Activated CD4-positive, alpha-beta memory T cell treated with anti-CD3 and anti-CD28 coated beads for 36 hours (primary cell): ENCODE data around the gene ACBD6. TPM values are rescaled to one million over a fixed set of nuclear protein-coding genes. Genes with fewer than 3 reads are reported as not detected.

Source experiments
- CTCF ChIA-PET: fragments of 350-600 bp; sonication (Branson Sonifier 250); formaldehyde crosslinking; loops from one replicate; lab custom pipeline; 2021; ENCODE audit warnings: antibody characterized with exemption, inconsistent platforms; lab: Charles Lee
- POLR2A ChIA-PET: fragments of 350-600 bp; sonication (Branson Sonifier 250); formaldehyde crosslinking; loops from one replicate; lab custom pipeline; 2021; ENCODE audit warnings: antibody characterized with exemption; lab: Charles Lee
- DNase-seq: peaks from one replicate; pipeline ENCODE4 v3.0.0-alpha.2; 2020
- H3K27ac Mint-ChIP-seq: one replicate; pipeline ENCODE4 v1.8.0; 2021; ENCODE audit warnings: mixed read lengths
- H3K27me3 Mint-ChIP-seq: one replicate; pipeline ENCODE4 v1.8.0; 2021; ENCODE audit warnings: mixed read lengths
- H3K36me3 Mint-ChIP-seq: one replicate; pipeline ENCODE4 v1.8.0; 2021; ENCODE audit warnings: mixed read lengths
- H3K4me1 Mint-ChIP-seq: one replicate; pipeline ENCODE4 v1.8.0; 2021; ENCODE audit warnings: low read depth, mixed read lengths
- H3K4me3 Mint-ChIP-seq: one replicate; pipeline ENCODE4 v1.8.0; 2021; ENCODE audit warnings: mild to moderate bottlenecking, mixed read lengths
- H3K9me3 Mint-ChIP-seq: one replicate; pipeline ENCODE4 v1.8.0; 2021; ENCODE audit warnings: mixed read lengths
- intact Hi-C: fragments of 100-400 bp; cut with micrococcal nuclease; formaldehyde crosslinking; loops from one replicate; pipeline ENCODE4 v1.15.1; 2023
- total RNA-seq, 2 experiments: library from RNA; stranded (reverse); gene quantifications; one replicate each; pipeline ENCODE4 v1.2.3, GENCODE V29; 2021

Gene ACBD6
- total RNA-seq, 2 experiments from 2014 or later, result 36.7 to 40.8 TPM

- no peaks in the 10 kb centered on the region for H3K27me3 Mint-ChIP-seq
- intact Hi-C loops, result no loop called here
- CTCF ChIA-PET, result interaction anchor here (0.6 kb wide), 1 partner anchor 658 kb away, joined by 3 read pairs; no protein-coding TSS in a partner anchor
- no peak overlapping the region for H3K4me3 Mint-ChIP-seq
- no peaks in the 10 kb centered on the region for H3K36me3 Mint-ChIP-seq
- H3K4me1 Mint-ChIP-seq, result no peaks in the 10 kb centered on the region
- H3K9me3 Mint-ChIP-seq, result no peaks in the 10 kb centered on the region
- DNase-seq, result no peak
- POLR2A ChIA-PET, result no interaction called here
- H3K27ac Mint-ChIP-seq, result no peak overlapping the region
Observed at GRCh38 chr1:180524160-180524914, 22.0 kb upstream of the ACBD6 start.

GRCh38 chr1:180522213-180522515 is 19.8 kb upstream of the ACBD6 start:
- no peaks in the 10 kb centered on the region for H3K4me1 Mint-ChIP-seq
- H3K27me3 Mint-ChIP-seq, result no peaks in the 10 kb centered on the region
- H3K36me3 Mint-ChIP-seq, result no peaks in the 10 kb centered on the region
- POLR2A ChIA-PET, result no interaction called here
- no peak overlapping the region for H3K4me3 Mint-ChIP-seq
- intact Hi-C loops, result no loop called here
- no peak overlapping the region for H3K27ac Mint-ChIP-seq
- CTCF ChIA-PET, result no interaction called here
- no peak for DNase-seq
- no peaks in the 10 kb centered on the region for H3K9me3 Mint-ChIP-seq

- no peaks in the 10 kb centered on the region for H3K27me3 Mint-ChIP-seq
- H3K9me3 Mint-ChIP-seq, result no peaks in the 10 kb centered on the region
- intact Hi-C loops, result no loop called here
- no peak overlapping the region for H3K27ac Mint-ChIP-seq
- ChIA-PET CTCF (no interaction called here), POLR2A (no interaction called here)
- H3K4me1 Mint-ChIP-seq, result no peaks in the 10 kb centered on the region
- H3K4me3 Mint-ChIP-seq, result no peak overlapping the region
- no peaks in the 10 kb centered on the region for H3K36me3 Mint-ChIP-seq
- no peak for DNase-seq
Observed at GRCh38 chr1:180521474-180522212, 19.3 kb upstream of the ACBD6 start.

- ChIA-PET CTCF (interaction anchor here (0.8 to 0.9 kb wide), 3 partner anchors 12 to 337 kb away, joined by 3 to 4 read pairs (median 3); no protein-coding TSS in a partner anchor), POLR2A (no interaction called here)
- Mint-ChIP-seq H3K4me3 (no peak overlapping the region), H3K27me3 (no peaks in the 10 kb centered on the region), H3K27ac (no peak overlapping the region), H3K36me3 (no peaks in the 10 kb centered on the region), H3K4me1 (no peaks in the 10 kb centered on the region), H3K9me3 (no peaks in the 10 kb centered on the region)
- intact Hi-C loops, result loop anchor here (5.0 kb wide), 1 partner anchor 647 kb away; no protein-coding TSS in a partner anchor
- DNase-seq, result no peak
Observed at GRCh38 chr1:180519846-180520245, 17.5 kb upstream of the ACBD6 start.

GRCh38 chr1:180515857-180516388 is 13.5 kb upstream of the ACBD6 start:
- ChIA-PET POLR2A (interaction anchor here (0.8 kb wide), 1 partner anchor 387 kb away, joined by 3 read pairs; no protein-coding TSS in a partner anchor), CTCF (interaction anchor here (0.5 to 7.9 kb wide), 34 partner anchors 11 to 674 kb away, joined by 3 to 133 read pairs (median 4); partner anchors contain the start of gene ACBD6)
- intact Hi-C loops, result loop anchor here (1.0 to 5.0 kb wide), 2 partner anchors 344 to 651 kb away; no protein-coding TSS in a partner anchor
- no peak overlapping the region for H3K4me3 Mint-ChIP-seq
- H3K4me1 Mint-ChIP-seq, result no peaks in the 10 kb centered on the region
- DNase-seq, result peak; percentile 66
- no peaks in the 10 kb centered on the region for H3K36me3 Mint-ChIP-seq
- no peaks in the 10 kb centered on the region for H3K9me3 Mint-ChIP-seq
- no peak overlapping the region for H3K27ac Mint-ChIP-seq
- H3K27me3 Mint-ChIP-seq, result peaks cover 5% of the 10 kb centered on the region

- no peaks in the 10 kb centered on the region for H3K9me3 Mint-ChIP-seq
- ChIA-PET POLR2A (interaction anchor here (0.8 kb wide), 1 partner anchor 388 kb away, joined by 3 read pairs; no protein-coding TSS in a partner anchor), CTCF (interaction anchor here (0.6 to 7.9 kb wide), 29 partner anchors 11 to 675 kb away, joined by 3 to 133 read pairs (median 4); partner anchors contain the start of gene ACBD6)
- intact Hi-C loops, result loop anchor here (5.0 kb wide), 1 partner anchor 652 kb away; no protein-coding TSS in a partner anchor
- no peaks in the 10 kb centered on the region for H3K4me1 Mint-ChIP-seq
- H3K27ac Mint-ChIP-seq, result no peak overlapping the region
- no peak overlapping the region for H3K4me3 Mint-ChIP-seq
- H3K27me3 Mint-ChIP-seq, result peaks cover 5% of the 10 kb centered on the region
- no peaks in the 10 kb centered on the region for H3K36me3 Mint-ChIP-seq
- no peak for DNase-seq
Observed at GRCh38 chr1:180515364-180515763, 13.0 kb upstream of the ACBD6 start.

GRCh38 chr1:180513531-180513930 is 11.2 kb upstream of the ACBD6 start:
- Mint-ChIP-seq H3K9me3 (no peaks in the 10 kb centered on the region), H3K27ac (no peak overlapping the region), H3K27me3 (peaks cover 5% of the 10 kb centered on the region), H3K4me1 (no peaks in the 10 kb centered on the region), H3K4me3 (no peak overlapping the region), H3K36me3 (no peaks in the 10 kb centered on the region)
- DNase-seq, result no peak
- intact Hi-C loops, result no loop called here
- ChIA-PET CTCF (interaction anchor here (1.0 to 7.9 kb wide), 3 partner anchors 13 to 629 kb away, joined by 3 to 133 read pairs (median 13); no protein-coding TSS in a partner anchor), POLR2A (no interaction called here)

GRCh38 chr1:180510882-180511281 is 8.5 kb upstream of the ACBD6 start:
- ChIA-PET CTCF (interaction anchor here (7.9 kb wide), 1 partner anchor 352 kb away, joined by 133 read pairs; no protein-coding TSS in a partner anchor), POLR2A (interaction anchor here (0.8 kb wide), 1 partner anchor 8 kb away, joined by 4 read pairs; the partner anchor contains the start of gene ACBD6)
- Mint-ChIP-seq H3K4me3 (no peak overlapping the region), H3K27me3 (peaks cover 5% of the 10 kb centered on the region), H3K27ac (no peak overlapping the region), H3K4me1 (peaks cover 4% of the 10 kb centered on the region), H3K36me3 (no peaks in the 10 kb centered on the region), H3K9me3 (no peaks in the 10 kb centered on the region)
- no peak for DNase-seq
- intact Hi-C loops, result no loop called here

GRCh38 chr1:180508725-180509097 is 6.3 kb upstream of the ACBD6 start:
- no peak for DNase-seq
- peaks cover 5% of the 10 kb centered on the region for H3K27me3 Mint-ChIP-seq
- peaks cover 4% of the 10 kb centered on the region for H3K4me1 Mint-ChIP-seq
- H3K36me3 Mint-ChIP-seq, result no peaks in the 10 kb centered on the region
- ChIA-PET CTCF (interaction anchor here (1.1 kb wide), 1 partner anchor 355 kb away, joined by 3 read pairs; no protein-coding TSS in a partner anchor), POLR2A (no interaction called here)
- H3K27ac Mint-ChIP-seq, result no peak overlapping the region
- H3K4me3 Mint-ChIP-seq, result no peak overlapping the region
- intact Hi-C loops, result loop anchor here (10.0 kb wide), 1 partner anchor 886 kb away; no protein-coding TSS in a partner anchor
- no peaks in the 10 kb centered on the region for H3K9me3 Mint-ChIP-seq

GRCh38 chr1:180507795-180508724 is 5.7 kb upstream of the ACBD6 start:
- no peak overlapping the region for H3K27ac Mint-ChIP-seq
- peaks cover 5% of the 10 kb centered on the region for H3K27me3 Mint-ChIP-seq
- CTCF ChIA-PET, result interaction anchor here (1.1 kb wide), 1 partner anchor 356 kb away, joined by 3 read pairs; no protein-coding TSS in a partner anchor
- H3K4me1 Mint-ChIP-seq, result peaks cover 9% of the 10 kb centered on the region
- H3K36me3 Mint-ChIP-seq, result no peaks in the 10 kb centered on the region
- intact Hi-C loops, result loop anchor here (10.0 kb wide), 1 partner anchor 887 kb away; no protein-coding TSS in a partner anchor
- DNase-seq, result no peak
- POLR2A ChIA-PET, result no interaction called here
- H3K4me3 Mint-ChIP-seq, result no peak overlapping the region
- no peaks in the 10 kb centered on the region for H3K9me3 Mint-ChIP-seq
